ENCODE results near the gene SULT4A1.

DNA sequence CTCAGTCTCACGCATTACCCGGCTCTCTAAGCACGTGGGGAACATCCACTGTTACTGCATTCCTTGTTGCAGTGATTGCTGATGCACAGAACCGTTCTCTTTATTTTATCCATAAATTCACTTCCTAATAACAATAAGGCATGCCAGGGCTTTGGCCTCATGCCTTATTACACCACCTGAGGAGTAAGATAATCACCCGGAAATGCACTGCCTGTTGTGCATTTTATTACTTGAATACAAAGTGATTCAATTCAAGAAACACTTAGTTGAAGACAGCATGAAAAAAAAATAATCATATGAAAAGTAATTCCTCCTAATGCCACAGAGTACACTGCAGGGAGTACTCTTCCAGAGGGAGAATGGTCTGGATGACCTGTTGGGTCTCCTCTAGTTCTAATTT lies 69.4 kb downstream of the SULT4A1 start:
- TF ChIP-seq EZH2phosphoT487 (IDR thresholded peaks at IDR 0.05; ENCODE audit: low read length) (no peak), EZH2 (optimal IDR thresholded peaks at IDR 0.05; ENCODE audit: low read depth, low read length) (no peak)
- TF ChIP-seq, protein P1, sequence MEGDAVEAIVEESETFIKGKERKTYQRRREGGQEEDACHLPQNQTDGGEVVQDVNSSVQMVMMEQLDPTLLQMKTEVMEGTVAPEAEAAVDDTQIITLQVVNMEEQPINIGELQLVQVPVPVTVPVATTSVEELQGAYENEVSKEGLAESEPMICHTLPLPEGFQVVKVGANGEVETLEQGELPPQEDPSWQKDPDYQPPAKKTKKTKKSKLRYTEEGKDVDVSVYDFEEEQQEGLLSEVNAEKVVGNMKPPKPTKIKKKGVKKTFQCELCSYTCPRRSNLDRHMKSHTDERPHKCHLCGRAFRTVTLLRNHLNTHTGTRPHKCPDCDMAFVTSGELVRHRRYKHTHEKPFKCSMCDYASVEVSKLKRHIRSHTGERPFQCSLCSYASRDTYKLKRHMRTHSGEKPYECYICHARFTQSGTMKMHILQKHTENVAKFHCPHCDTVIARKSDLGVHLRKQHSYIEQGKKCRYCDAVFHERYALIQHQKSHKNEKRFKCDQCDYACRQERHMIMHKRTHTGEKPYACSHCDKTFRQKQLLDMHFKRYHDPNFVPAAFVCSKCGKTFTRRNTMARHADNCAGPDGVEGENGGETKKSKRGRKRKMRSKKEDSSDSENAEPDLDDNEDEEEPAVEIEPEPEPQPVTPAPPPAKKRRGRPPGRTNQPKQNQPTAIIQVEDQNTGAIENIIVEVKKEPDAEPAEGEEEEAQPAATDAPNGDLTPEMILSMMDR (IDR thresholded peaks at IDR 0.05; ENCODE audit: low read length) = no peak
